Colonic mucosa (tissue), 4 donors: ENCODE data around the gene CCDC27. TPM values are rescaled to one million over a fixed set of nuclear protein-coding genes. Genes with fewer than 3 reads are reported as not detected.

ENCODE experiments used
- DNase-seq: peaks from one replicate; pipeline ENCODE4 v3.0.0-alpha.2; 2020
- H3K27ac ChIP-seq: fragments of 200-600 bp; one replicate; pipeline ENCODE4 v1.8.0; 2021
- H3K27me3 ChIP-seq: fragments of 200-600 bp; one replicate; pipeline ENCODE4 v1.8.0; 2021
- H3K36me3 ChIP-seq: fragments of 200-600 bp; one replicate; pipeline ENCODE4 v1.8.0; 2021
- H3K4me1 ChIP-seq: fragments of 200-600 bp; one replicate; pipeline ENCODE4 v1.8.0; 2021; ENCODE audit warnings: mild to moderate bottlenecking
- H3K4me3 ChIP-seq: fragments of 200-600 bp; one replicate; pipeline ENCODE4 v1.8.0; 2021
- H3K9ac ChIP-seq, 2 donors: one replicate each; pipeline ENCODE4 v1.7.0; 2013; ENCODE audit warnings: control low read depth in 2 of 2, low read depth in 2 of 2, low read length in 2 of 2
- H3K9me3 ChIP-seq: fragments of 200-600 bp; one replicate; pipeline ENCODE4 v1.8.0; 2021
- intact Hi-C: fragments of 100-400 bp; cut with DNase I; formaldehyde crosslinking; loops from one replicate; pipeline ENCODE4 v1.14.1; 2022
- total RNA-seq, 2 donors: library from RNA; stranded (reverse); fragmentation: NEBNext Ultra II Directional in 1 of 2; extraction: Animal tissue kit (Norgen Biotek cat#: 25700) in 1 of 2; gene quantifications; one replicate each; pipeline ENCODE4 v1.2.1, GENCODE V29; 2021
- TF ChIP-seq, protein P1 (sequence below): fragments of 200-600 bp; IDR thresholded peaks from one replicate; pipeline ENCODE4 v1.8.0; 2022; ENCODE audit warnings: antibody characterized with exemption, mild to moderate bottlenecking
- donor health status: healthy.
- donor health status: DM: no; HTN: no; CAD: no.
- donor health status: DM: no; HTN: no; CAD: no.

Gene CCDC27
- not detected for total RNA-seq

DNA sequence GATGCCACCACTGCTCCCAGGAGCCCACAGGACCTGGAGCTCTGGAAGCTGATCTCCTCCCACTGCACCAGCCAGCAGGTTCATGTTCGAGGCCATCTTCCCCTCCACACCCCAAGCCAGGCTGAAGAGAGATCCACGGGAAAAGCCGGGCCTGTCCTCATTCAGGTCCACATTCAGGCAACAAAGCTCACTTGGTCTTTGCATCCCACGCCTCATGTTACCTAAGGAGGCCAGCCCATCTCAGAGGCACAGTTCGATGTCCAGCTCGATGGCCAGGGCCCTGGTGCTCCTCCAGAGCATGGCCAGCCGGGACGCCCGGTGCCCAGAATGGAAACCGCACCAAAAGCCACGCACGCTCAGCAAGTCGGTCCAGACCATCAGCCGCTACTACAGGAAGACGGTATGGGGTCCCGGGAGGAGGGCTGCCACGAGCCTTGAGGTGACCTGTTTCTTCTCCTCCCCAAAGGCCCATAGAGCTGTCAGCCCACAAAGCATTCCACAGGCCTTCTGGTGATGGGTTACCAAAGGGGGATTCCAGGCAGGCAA, at the start of gene CCDC27:
Gene CCDC27, plus strand, starts transcription at position 51 of the 546 bp plus-strand sequence. Its CDS starts 32 bp downstream, at position 83.
- Histone ChIP-seq H3K9ac (no peak within 1 kb of the TSS), H3K4me3 (no peak within 1 kb of the TSS), H3K27ac (no peak within 1 kb of the TSS), H3K9me3 (no peaks in the 10 kb centered on the region), H3K4me1 (peaks cover 7% of the 10 kb centered on the region), H3K27me3 (no peaks in the 10 kb centered on the region), H3K36me3 (no peaks in the 10 kb centered on the region)
- TF ChIP-seq, protein P1, sequence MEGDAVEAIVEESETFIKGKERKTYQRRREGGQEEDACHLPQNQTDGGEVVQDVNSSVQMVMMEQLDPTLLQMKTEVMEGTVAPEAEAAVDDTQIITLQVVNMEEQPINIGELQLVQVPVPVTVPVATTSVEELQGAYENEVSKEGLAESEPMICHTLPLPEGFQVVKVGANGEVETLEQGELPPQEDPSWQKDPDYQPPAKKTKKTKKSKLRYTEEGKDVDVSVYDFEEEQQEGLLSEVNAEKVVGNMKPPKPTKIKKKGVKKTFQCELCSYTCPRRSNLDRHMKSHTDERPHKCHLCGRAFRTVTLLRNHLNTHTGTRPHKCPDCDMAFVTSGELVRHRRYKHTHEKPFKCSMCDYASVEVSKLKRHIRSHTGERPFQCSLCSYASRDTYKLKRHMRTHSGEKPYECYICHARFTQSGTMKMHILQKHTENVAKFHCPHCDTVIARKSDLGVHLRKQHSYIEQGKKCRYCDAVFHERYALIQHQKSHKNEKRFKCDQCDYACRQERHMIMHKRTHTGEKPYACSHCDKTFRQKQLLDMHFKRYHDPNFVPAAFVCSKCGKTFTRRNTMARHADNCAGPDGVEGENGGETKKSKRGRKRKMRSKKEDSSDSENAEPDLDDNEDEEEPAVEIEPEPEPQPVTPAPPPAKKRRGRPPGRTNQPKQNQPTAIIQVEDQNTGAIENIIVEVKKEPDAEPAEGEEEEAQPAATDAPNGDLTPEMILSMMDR = no peak
- no peak for DNase-seq
- intact Hi-C loops = no loop called here

DNA sequence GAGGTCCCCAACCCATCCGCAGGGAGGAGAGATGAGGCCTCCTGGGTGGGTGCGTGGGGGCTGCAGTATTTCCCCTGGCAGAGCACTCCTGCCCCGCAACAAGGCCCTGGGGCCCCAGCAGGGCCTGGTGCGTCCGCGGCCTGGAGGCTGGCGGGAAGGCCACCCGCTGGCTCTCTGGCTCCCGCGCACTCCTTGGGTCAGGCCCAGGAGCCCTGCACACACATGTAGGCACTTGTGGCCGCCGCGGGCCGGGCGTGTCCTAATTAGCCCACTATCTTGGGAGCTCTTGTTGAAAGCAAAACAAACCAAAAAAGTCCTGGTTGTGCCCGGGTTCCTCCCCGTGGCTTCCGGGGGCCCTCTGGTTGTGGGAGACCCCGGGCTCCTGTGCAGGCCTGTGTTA, 49.7 kb upstream of the CCDC27 start:
- Histone ChIP-seq H3K9me3 (no peaks in the 10 kb centered on the region), H3K27ac (no peak overlapping the region), H3K27me3 (no peaks in the 10 kb centered on the region), H3K4me1 (no peaks in the 10 kb centered on the region), H3K4me3 (no peak overlapping the region), H3K9ac (no peak overlapping the region), H3K36me3 (no peaks in the 10 kb centered on the region)
- TF ChIP-seq, protein P1 = no peak
- DNase-seq = no peak
- intact Hi-C loops = no loop called here

DNA sequence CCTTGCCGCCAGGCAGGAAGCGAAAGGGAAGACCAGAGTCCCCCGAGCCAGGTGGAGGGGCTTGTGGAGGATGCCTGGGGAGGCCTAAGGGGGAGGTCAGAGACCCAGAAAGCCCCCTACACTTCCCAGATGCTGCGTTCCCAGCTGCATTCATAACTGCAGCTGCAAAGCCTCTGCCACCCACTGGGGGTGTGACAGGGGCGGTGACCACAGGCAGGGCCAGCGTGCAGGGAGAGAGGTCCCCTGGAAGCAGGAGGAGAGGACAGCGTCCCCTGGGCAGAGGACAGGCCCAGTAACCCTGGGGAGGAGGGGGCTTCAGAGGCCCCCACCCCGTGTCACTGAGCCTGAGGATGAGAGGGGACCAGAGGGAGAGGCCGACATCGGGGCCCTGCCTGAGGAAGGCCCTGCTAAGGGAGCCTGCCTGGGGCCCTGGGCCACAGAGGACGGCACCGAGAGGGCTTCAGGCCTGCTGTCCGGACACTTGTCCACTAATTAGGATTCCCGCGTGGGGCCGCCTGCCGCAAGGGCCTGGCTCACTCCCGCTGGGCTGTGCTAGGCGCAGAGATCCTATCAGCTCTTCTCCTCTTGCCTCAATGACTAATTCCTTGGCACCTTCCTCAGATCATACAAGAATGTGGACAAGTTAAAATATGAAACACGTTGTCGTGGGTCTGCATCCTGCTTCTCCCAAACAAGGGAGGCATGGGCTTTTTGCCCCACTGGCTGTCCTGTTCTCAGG, 49.1 kb upstream of the CCDC27 start:
- no peaks in the 10 kb centered on the region for H3K36me3 ChIP-seq
- TF ChIP-seq, protein P1 = no peak
- no peaks in the 10 kb centered on the region for H3K4me1 ChIP-seq
- intact Hi-C loops = no loop called here
- H3K4me3 ChIP-seq = no peak overlapping the region
- H3K27me3 ChIP-seq = no peaks in the 10 kb centered on the region
- no peaks in the 10 kb centered on the region for H3K9me3 ChIP-seq
- no peak overlapping the region for H3K27ac ChIP-seq
- no peak overlapping the region for H3K9ac ChIP-seq
- DNase-seq = no peak

DNA sequence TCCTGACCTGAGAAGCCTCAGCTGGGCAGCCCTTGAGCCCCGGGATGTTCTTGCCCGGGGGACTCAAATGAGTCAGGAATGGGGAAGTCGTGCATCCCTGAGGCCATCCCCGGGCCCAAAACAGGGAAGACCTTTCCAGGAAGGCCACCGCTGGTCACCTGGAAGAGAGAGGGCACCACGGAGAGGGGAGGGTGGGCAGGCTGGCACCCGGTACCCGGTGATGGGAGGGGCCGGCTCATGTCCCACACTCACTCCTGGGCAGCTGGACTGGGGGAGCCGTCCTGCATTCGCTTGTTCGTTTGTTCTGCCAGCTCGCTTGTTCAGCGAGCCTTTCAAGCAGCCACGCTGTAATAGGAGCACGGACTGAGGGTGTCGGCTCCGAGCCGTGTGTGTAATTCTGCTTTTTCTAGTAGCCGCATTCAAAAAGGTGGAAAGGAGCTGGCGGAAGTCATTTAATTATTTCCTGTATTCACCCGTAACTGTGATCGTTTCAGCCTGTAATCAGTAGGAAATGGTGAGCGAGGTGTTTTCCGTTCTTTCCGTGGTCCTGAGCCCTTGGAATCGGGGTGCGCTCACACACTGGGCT, 48.4 kb upstream of the CCDC27 start:
- Histone ChIP-seq H3K27me3 (no peaks in the 10 kb centered on the region), H3K9ac (no peak overlapping the region)
- intact Hi-C loops = no loop called here

DNA sequence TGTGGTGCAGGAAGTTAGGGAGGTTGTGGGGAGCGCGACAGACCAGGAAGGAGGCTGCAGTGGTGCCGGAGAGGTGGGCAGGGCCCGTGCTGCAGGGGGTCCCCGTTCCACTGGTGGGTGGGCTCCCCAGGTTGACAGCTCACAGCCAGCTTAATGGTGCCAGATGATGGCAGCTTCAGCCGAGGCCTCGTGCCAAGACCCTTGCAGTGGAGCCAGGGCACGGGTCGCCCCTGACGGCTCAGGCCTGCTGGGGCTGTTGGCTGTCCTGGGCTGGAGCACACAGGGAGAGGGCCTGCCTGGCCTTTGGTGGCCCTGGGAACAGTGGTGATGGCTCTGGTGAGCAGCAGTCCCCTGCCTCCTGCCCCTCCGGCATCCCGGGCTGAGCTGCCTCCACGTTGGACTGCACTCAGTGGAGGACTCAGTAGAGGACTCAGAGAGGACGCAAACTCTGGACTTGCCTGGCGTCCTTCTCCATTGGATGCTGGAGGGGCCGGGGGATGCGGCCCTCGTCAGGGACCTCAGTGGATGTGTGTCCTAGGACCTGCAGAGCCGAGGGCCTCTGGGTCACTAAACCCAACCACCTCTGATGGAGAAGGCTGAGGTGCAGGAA, 46.8 kb upstream of the CCDC27 start:
- H3K4me3 ChIP-seq = no peak overlapping the region
- no peak for DNase-seq
- TF ChIP-seq, protein P1 = no peak
- H3K9me3 ChIP-seq = no peaks in the 10 kb centered on the region
- no peaks in the 10 kb centered on the region for H3K36me3 ChIP-seq
- no peaks in the 10 kb centered on the region for H3K4me1 ChIP-seq
- no peak overlapping the region for H3K9ac ChIP-seq
- intact Hi-C loops = no loop called here
- no peak overlapping the region for H3K27ac ChIP-seq
- H3K27me3 ChIP-seq = no peaks in the 10 kb centered on the region

More for the DNA sequence above, 48.4 kb upstream of the CCDC27 start:
- H3K27ac ChIP-seq = no peak overlapping the region
- no peaks in the 10 kb centered on the region for H3K9me3 ChIP-seq
- no peak for DNase-seq
- no peaks in the 10 kb centered on the region for H3K36me3 ChIP-seq
- TF ChIP-seq, protein P1 = no peak
- no peak overlapping the region for H3K4me3 ChIP-seq
- H3K4me1 ChIP-seq = no peaks in the 10 kb centered on the region
